HEK293 (cell line): ENCODE measurements around the gene ALG8.
A peak's percentile ranks its signal among the peaks of the same experiment; 100 is the strongest.

ENCODE experiments used
- CTCF ChIA-PET: fragments of 350-600 bp; formaldehyde crosslinking; extraction: SDS; loops from one replicate; lab custom pipeline; 2021; ENCODE audit warnings: antibody characterized with exemption; lab: Yijun Ruan, JAX
- POLR2A ChIA-PET: fragments of 300-600 bp; formaldehyde crosslinking; extraction: SDS; loops from one replicate; lab custom pipeline; 2020; ENCODE audit warnings: antibody characterized with exemption, inconsistent platforms; lab: Yijun Ruan, JAX
- H3K27ac ChIP-seq: fragments of 200-500 bp; sonication (Bioruptor generic); 2 replicates; pipeline ENCODE4 v1.5.1; 2014; ENCODE audit warnings: low read depth, low read length, control low read depth, inconsistent platforms; ENCODE audit errors: extremely low read depth
- H3K36me3 ChIP-seq, 2 experiments: fragments of 200-500 bp in 1 of 2; sonication (Bioruptor generic) in 1 of 2; 1 replicate in 1 of 2; 2 replicates in 1 of 2; pipeline ENCODE4 v1.5.1; 2014 to 2017; ENCODE audit warnings: inconsistent platforms in 2 of 2, low read length in 2 of 2; ENCODE audit not compliant: control insufficient read depth in 2 of 2, insufficient read depth in 1 of 2
- H3K4me1 ChIP-seq: fragments of 200-500 bp; sonication (Bioruptor generic); 2 replicates; pipeline ENCODE4 v1.5.1; 2014; ENCODE audit warnings: mild to moderate bottlenecking, low read length, inconsistent platforms; ENCODE audit not compliant: control insufficient read depth, insufficient read depth
- H3K4me3 ChIP-seq: 2 replicates; pipeline ENCODE4 v1.5.1; 2011; ENCODE audit warnings: low read depth, mild to moderate bottlenecking, control low read depth, low read length, moderate library complexity
- H3K9me3 ChIP-seq: fragments of 200-500 bp; sonication (Bioruptor generic); 2 replicates; pipeline ENCODE4 v1.5.1; 2014; ENCODE audit warnings: low read depth, low read length, inconsistent platforms; ENCODE audit not compliant: control insufficient read depth, insufficient read depth
- OVOL3 ChIP-seq: fragments of 450-650 bp; formaldehyde crosslinking; IDR thresholded peaks from 2 replicates; pipeline ENCODE4 v1.5.1; 2016; ENCODE audit warnings: missing biosample characterization, missing genetic modification characterization
- PATZ1 ChIP-seq: fragments of 450-650 bp; formaldehyde crosslinking; IDR thresholded peaks from 2 replicates; pipeline ENCODE4 v1.5.1; 2016; ENCODE audit warnings: missing biosample characterization, missing genetic modification characterization
- PRDM10 ChIP-seq: fragments of 450-650 bp; formaldehyde crosslinking; IDR thresholded peaks from 2 replicates; pipeline ENCODE4 v1.5.1; 2016; ENCODE audit warnings: missing biosample characterization, missing genetic modification characterization
- SALL2 ChIP-seq: fragments of 450-650 bp; formaldehyde crosslinking; IDR thresholded peaks from 2 replicates; pipeline ENCODE4 v1.5.0; 2017; ENCODE audit warnings: missing biosample characterization, mild to moderate bottlenecking, missing genetic modification characterization, borderline replicate concordance
- SCRT2 ChIP-seq: fragments of 450-650 bp; formaldehyde crosslinking; IDR thresholded peaks from 2 replicates; pipeline ENCODE4 v1.5.1; 2016; ENCODE audit warnings: missing biosample characterization, missing genetic modification characterization
- ZBTB17 ChIP-seq: fragments of 450-650 bp; formaldehyde crosslinking; IDR thresholded peaks from 2 replicates; pipeline ENCODE4 v1.5.1; 2016; ENCODE audit warnings: missing biosample characterization, missing genetic modification characterization
- ZFHX2 ChIP-seq: fragments of 450-650 bp; formaldehyde crosslinking; conservative IDR thresholded peaks from 2 replicates; pipeline ENCODE4 v1.5.1; 2016; ENCODE audit warnings: missing biosample characterization, missing genetic modification characterization
- ZNF18 ChIP-seq: fragments of 450-650 bp; formaldehyde crosslinking; IDR thresholded peaks from 2 replicates; pipeline ENCODE4 v1.5.1; 2016; ENCODE audit warnings: missing biosample characterization, missing genetic modification characterization
- ZNF184 ChIP-seq: fragments of 450-650 bp; IDR thresholded peaks from 2 replicates; pipeline ENCODE4 v1.5.1; 2018; ENCODE audit warnings: missing biosample characterization, mild to moderate bottlenecking, missing genetic modification characterization
- ZNF266 ChIP-seq: fragments of 450-650 bp; formaldehyde crosslinking; IDR thresholded peaks from 2 replicates; pipeline ENCODE4 v1.5.1; 2016; ENCODE audit warnings: missing biosample characterization, missing genetic modification characterization, low read depth
- ZNF280C ChIP-seq: fragments of 450-650 bp; formaldehyde crosslinking; IDR thresholded peaks from 2 replicates; pipeline ENCODE4 v1.5.1; 2016; ENCODE audit warnings: missing biosample characterization, missing genetic modification characterization
- ZNF416 ChIP-seq: fragments of 450-650 bp; formaldehyde crosslinking; IDR thresholded peaks from 2 replicates; pipeline ENCODE4 v1.5.1; 2016; ENCODE audit warnings: missing biosample characterization, missing genetic modification characterization
- ZNF513 ChIP-seq: fragments of 450-650 bp; IDR thresholded peaks from 2 replicates; pipeline ENCODE4 v1.5.1; 2018; ENCODE audit warnings: missing biosample characterization, missing genetic modification characterization
- ZNF645 ChIP-seq: fragments of 450-650 bp; formaldehyde crosslinking; IDR thresholded peaks from 2 replicates; pipeline ENCODE4; 2016; ENCODE audit warnings: missing biosample characterization, missing genetic modification characterization
- ZNF660 ChIP-seq: fragments of 450-650 bp; IDR thresholded peaks from 2 replicates; pipeline ENCODE4 v1.5.1; 2018; ENCODE audit warnings: missing biosample characterization, mild to moderate bottlenecking, missing genetic modification characterization
- ZNF692 ChIP-seq: fragments of 450-650 bp; formaldehyde crosslinking; IDR thresholded peaks from 2 replicates; pipeline ENCODE4 v1.5.1; 2016; ENCODE audit warnings: missing biosample characterization, missing genetic modification characterization

ALG8 gene

GRCh38 chr11:78076733-78077403 is 62.6 kb downstream of the ALG8 start (continued):
- TF ChIP-seq PRDM10 (tag by site-specific recombination), result no peak
- TF ChIP-seq SCRT2 (tag by site-specific recombination), result peak; percentile 82
- no peak for TF ChIP-seq ZNF416 (tag by site-specific recombination)

- CTCF ChIA-PET, result no interaction called here
- POLR2A ChIA-PET, result no interaction called here
- TF ChIP-seq ZBTB17 (tag by site-specific recombination) (0 out of 2 replicates have a peak, but pooled peaks have one; percentile 17), ZNF184 (tag by site-specific recombination) (peak; percentile 36; the same call in 1 of the 2 replicates), ZNF645 (tag by site-specific recombination) (no peak), SALL2 (tag by site-specific recombination) (no peak), PRDM10 (tag by site-specific recombination) (0 out of 2 replicates have a peak, but pooled peaks have one; percentile 22), ZNF18 (tag by site-specific recombination) (0 out of 2 replicates have a peak, but pooled peaks have one; percentile 29), ZNF280C (tag by site-specific recombination) (no peak), ZNF266 (tag by site-specific recombination) (no peak), ZNF660 (tag by site-specific recombination) (0 out of 2 replicates have a peak, but pooled peaks have one; percentile 47), PATZ1 (tag by site-specific recombination) (peak; percentile 37; the same call in 1 of the 2 replicates), OVOL3 (tag by site-specific recombination) (no peak), ZNF692 (tag by site-specific recombination) (0 out of 2 replicates have a peak, but pooled peaks have one; percentile 22), ZFHX2 (tag by site-specific recombination) (no peak), ZNF513 (tag by site-specific recombination) (no peak)
Observed at GRCh38 chr11:78074756-78075155, 64.7 kb downstream of the ALG8 start.

More at GRCh38 chr11:78074756-78075155, 64.7 kb downstream of the ALG8 start:
- Histone ChIP-seq H3K4me1 (peaks cover 3% of the 10 kb centered on the region; the same call in 1 of the 2 replicates), H3K36me3 (peaks cover 8 to 55% of the 10 kb centered on the region in 2 experiments), H3K27ac (no peak overlapping the region), H3K9me3 (no peaks in the 10 kb centered on the region), H3K4me3 (no peak overlapping the region)
